Right lobe of liver (tissue), 6 donors: ENCODE results near the gene THPO. TPM values are rescaled to one million over a fixed set of nuclear protein-coding genes. Genes with fewer than 3 reads are reported as not detected.

ENCODE experiments used
- ATAC-seq, 4 donors: fragments of 200-7000 bp; cut with Tn5 transposase; one replicate each; pipeline ENCODE4 v1.9.1; 2020; ENCODE audit warnings: mild to moderate bottlenecking in 4 of 4, moderate library complexity in 4 of 4
- DNase-seq, 3 donors: peaks; one replicate each; pipeline ENCODE4 v3.0.0-alpha.2; 2020
- H3K27ac ChIP-seq, 3 donors: fragments of 200-600 bp; one replicate each; pipeline ENCODE4 v1.8.0; 2022
- H3K27me3 ChIP-seq, 2 donors: fragments of 200-600 bp; one replicate each; pipeline ENCODE4 v1.8.0; 2022
- H3K36me3 ChIP-seq, 4 donors: fragments of 200-600 bp; sonication (generic) in 1 of 4; one replicate each; pipeline versions ENCODE4 v1.5.1 to v1.8.0; 2017 to 2022; ENCODE audit warnings: control low read depth in 1 of 4
- H3K4me1 ChIP-seq, 4 donors: fragments of 200-600 bp; sonication (generic) in 1 of 4; one replicate each; pipeline versions ENCODE4 v1.5.1 to v1.8.0; 2017 to 2022; ENCODE audit warnings: control low read depth in 1 of 4
- H3K4me3 ChIP-seq, 3 donors: fragments of 200-600 bp; one replicate each; pipeline ENCODE4 v1.8.0; 2022
- H3K9me3 ChIP-seq, 4 donors: fragments of 200-600 bp; sonication (generic) in 1 of 4; one replicate each; pipeline versions ENCODE4 v1.5.1 to v1.8.0; 2017 to 2022; ENCODE audit warnings: control low read depth in 1 of 4
- POLR2A ChIP-seq: fragments of 450-650 bp; IDR thresholded peaks from one replicate; pipeline ENCODE4 v1.6.1; 2017; ENCODE audit warnings: antibody characterized with exemption, mild to moderate bottlenecking
- WGBS: methylation state at CpG from one replicate; pipeline ENCODE4 v1.1.6; 2018; ENCODE audit warnings: low coverage, low lambda C conversion rate; ENCODE audit not compliant: insufficient coverage; ENCODE audit errors: missing lambda C conversion rate; 5-methylcytosine and 5-hydroxymethylcytosine counted together
- intact Hi-C, 2 donors: fragments of 100-400 bp; cut with DNase I; formaldehyde crosslinking; loops; one replicate each; pipeline versions ENCODE4 v1.11.2 to v1.14.1; 2022
- total RNA-seq, 6 experiments: library from RNA; depleted of rRNA in 2 of 6; stranded (reverse); fragments of >200 nt in 2 of 6; fragmentation: NEBNext Ultra II Directional in 3 of 6; extraction: Animal tissue kit (Norgen Biotek cat#: 25700) in 3 of 6; gene quantifications; one replicate each; pipeline versions ENCODE4 v1.1.0 to v1.2.4, GENCODE V29; 2016 to 2023
- TF ChIP-seq, protein P1 (sequence below), 4 donors: fragments of 200-600 bp in 3 of 4; fragments of 450-650 bp in 1 of 4; IDR thresholded peaks; one replicate each; pipeline versions ENCODE4 v1.5.1 to v1.8.0; 2016 to 2022; ENCODE audit warnings: antibody characterized with exemption in 4 of 4, mild to moderate bottlenecking in 2 of 4
- donor health status: DM: no; HTN: yes; CAD: no.
- donor health status: DM: no; HTN: no; CAD: no.
- donor health status: DM: no; HTN: no; CAD: no.
- donor health status: DM: no; HTN: yes; CAD: no.
- donor health status: DM: no; HTN: yes; CAD: no.

Gene THPO
- total RNA-seq, 6 experiments from 2014 or later, result 8.2 to 12.1 (median 10.5) TPM

GRCh38 chr3:184366619-184367289 is 11.3 kb downstream of the THPO start:
- no peak overlapping the region for H3K4me3 ChIP-seq
- no peak for ATAC-seq
- intact Hi-C loops, result no loop called here
- H3K9me3 ChIP-seq, result no peaks in the 10 kb centered on the region
- H3K27ac ChIP-seq, result no peak overlapping the region
- H3K4me1 ChIP-seq, result peaks cover 0 to 32% (median 15%) of the 10 kb centered on the region in 4 donors
- no peaks in the 10 kb centered on the region for H3K27me3 ChIP-seq
- peaks cover 0 to 13% (median 5%) of the 10 kb centered on the region in 4 donors for H3K36me3 ChIP-seq
- peak in 1 of 3 donors; percentile 15 for DNase-seq
- 68% methylated on average over 5 of the region's 5 CpGs for WGBS
- TF ChIP-seq POLR2A, result no peak
- TF ChIP-seq, protein P1, sequence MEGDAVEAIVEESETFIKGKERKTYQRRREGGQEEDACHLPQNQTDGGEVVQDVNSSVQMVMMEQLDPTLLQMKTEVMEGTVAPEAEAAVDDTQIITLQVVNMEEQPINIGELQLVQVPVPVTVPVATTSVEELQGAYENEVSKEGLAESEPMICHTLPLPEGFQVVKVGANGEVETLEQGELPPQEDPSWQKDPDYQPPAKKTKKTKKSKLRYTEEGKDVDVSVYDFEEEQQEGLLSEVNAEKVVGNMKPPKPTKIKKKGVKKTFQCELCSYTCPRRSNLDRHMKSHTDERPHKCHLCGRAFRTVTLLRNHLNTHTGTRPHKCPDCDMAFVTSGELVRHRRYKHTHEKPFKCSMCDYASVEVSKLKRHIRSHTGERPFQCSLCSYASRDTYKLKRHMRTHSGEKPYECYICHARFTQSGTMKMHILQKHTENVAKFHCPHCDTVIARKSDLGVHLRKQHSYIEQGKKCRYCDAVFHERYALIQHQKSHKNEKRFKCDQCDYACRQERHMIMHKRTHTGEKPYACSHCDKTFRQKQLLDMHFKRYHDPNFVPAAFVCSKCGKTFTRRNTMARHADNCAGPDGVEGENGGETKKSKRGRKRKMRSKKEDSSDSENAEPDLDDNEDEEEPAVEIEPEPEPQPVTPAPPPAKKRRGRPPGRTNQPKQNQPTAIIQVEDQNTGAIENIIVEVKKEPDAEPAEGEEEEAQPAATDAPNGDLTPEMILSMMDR (IDR thresholded peaks at IDR 0.05), result no peak

DNA sequence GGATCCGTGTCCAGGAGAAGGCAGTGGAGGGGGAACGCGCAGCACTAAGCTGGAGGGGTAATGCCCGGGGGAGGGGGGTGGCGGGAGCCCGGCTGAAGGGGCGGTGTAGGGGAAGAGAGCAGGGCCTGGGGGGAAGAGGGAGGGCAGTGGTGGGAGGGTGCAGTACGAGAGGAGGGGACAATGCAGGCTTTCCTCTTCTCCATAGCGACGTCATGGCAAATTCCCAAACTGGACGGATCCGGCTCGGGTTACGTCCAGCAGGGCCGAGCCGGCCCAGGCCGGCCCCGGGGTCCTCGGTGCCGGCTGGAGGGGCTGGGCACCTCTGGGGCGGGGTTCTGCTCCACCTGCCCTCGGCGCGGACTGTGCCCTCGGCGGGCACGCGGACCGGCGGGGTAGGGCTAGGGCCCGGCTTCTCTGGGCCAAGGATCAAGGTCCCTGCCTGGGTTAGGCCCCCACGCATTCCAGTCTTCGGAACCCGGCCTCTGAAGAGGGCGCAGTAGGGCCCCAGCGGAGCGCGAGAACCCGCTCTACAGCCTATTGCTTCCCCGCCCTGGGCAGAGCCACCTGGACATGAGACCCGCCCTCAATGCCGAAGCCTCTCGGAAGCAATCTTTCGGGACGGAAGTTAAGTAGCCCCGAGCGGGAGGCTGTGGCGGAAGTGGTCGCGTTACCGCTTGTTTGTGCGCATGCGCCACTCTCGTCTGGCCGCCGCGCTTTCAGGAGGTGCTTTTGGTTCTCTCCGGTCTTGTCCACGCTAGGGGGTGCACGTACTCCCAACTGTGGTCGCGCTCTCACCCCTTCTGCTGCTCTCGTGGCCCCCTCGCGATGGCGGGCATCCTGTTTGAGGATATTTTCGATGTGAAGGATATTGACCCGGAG is 15.1 kb downstream of the THPO start:
- Histone ChIP-seq H3K9me3 (no peaks in the 10 kb centered on the region), H3K27ac (peak overlapping the region; percentile 95 to 99 (median 98)), H3K4me3 (peak overlapping the region; percentile 75 to 97 (median 85)), H3K36me3 (peaks cover 0 to 13% (median 5%) of the 10 kb centered on the region in 4 donors), H3K4me1 (peaks cover 0 to 19% (median 8%) of the 10 kb centered on the region in 4 donors), H3K27me3 (no peaks in the 10 kb centered on the region)
- TF ChIP-seq, protein P1 (IDR thresholded peaks at IDR 0.05), result peak; percentile 37 to 66 (median 56)
- TF ChIP-seq POLR2A, result peak; percentile 81
- intact Hi-C loops, result no loop called here
- 0% methylated on average over 7 of the region's 68 CpGs for WGBS
- ATAC-seq, result peak; percentile 79 to 84 (median 82)
- DNase-seq, result peak; percentile 97

DNA sequence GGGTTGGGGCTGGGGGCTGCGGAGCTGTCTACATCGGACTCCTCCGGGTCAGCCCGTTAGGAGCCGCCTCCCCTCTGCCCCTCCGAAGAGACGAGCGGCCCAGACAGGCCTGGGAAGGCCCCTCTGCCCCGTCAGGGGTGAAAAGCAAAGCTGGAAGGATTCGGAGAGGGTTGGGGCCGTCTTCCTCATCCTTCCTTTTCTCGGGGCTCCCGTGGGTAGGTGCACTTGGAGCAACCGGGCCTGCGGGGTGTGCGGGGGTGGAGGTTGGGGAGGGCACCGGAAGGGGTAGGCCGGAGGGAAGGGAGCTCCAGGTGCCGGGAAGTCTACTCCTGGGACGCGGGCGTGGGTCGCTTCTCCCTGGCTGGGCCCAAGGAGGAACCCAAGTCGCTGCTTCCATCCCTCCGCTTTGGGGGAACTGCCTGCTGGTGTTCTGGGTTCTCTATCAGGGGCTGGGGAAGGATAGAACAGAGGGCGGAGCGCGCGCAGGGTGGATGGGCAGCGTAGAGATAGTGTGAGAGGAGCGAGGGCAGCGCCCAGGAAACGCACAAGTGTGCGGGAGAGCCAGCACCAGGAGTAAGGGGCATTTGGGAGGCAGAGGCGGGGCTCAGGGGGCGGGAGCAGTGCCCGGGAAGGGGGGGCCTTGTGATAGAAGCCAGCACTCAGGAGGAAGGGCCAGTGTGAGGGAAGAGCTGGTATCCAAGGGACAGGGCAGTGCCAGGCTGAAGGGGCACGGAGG is 15.9 kb downstream of the THPO start:
- WGBS, result 0% methylated on average over 20 of the region's 38 CpGs
- H3K4me1 ChIP-seq, result peaks cover 0 to 19% (median 8%) of the 10 kb centered on the region in 4 donors

More for the DNA sequence above, 15.9 kb downstream of the THPO start:
- intact Hi-C loops, result no loop called here
- DNase-seq (peak; percentile 75 to 82 (median 79)), ATAC-seq (peak; percentile 39 to 44 (median 42))
- H3K9me3 ChIP-seq, result no peaks in the 10 kb centered on the region
- no peak for TF ChIP-seq POLR2A
- TF ChIP-seq, protein P1 (IDR thresholded peaks at IDR 0.05), result no peak
- peak overlapping the region; percentile 75 to 97 (median 85) for H3K4me3 ChIP-seq
- H3K36me3 ChIP-seq, result peaks cover 0 to 8% (median 2%) of the 10 kb centered on the region in 4 donors
- no peaks in the 10 kb centered on the region for H3K27me3 ChIP-seq
- H3K27ac ChIP-seq, result peak overlapping the region; percentile 95 to 99 (median 98)
